Transverse colon (tissue), 4 donors: ENCODE measurements around the gene SEMA5B. TPM values are rescaled to one million over a fixed set of nuclear protein-coding genes. Genes with fewer than 3 reads are reported as not detected.

ENCODE experiments used
- DNase-seq: peaks from one replicate; pipeline ENCODE4 v3.0.0-alpha.2; 2019
- H3K27ac ChIP-seq, 4 donors: fragments of 200-600 bp; sonication (generic); 2 replicates each; pipeline ENCODE4 v1.5.1; 2016 to 2018; ENCODE audit warnings: inconsistent platforms in 4 of 4
- H3K27me3 ChIP-seq: fragments of 200-600 bp; sonication (generic); 2 replicates; pipeline ENCODE4 v1.5.1; 2017; ENCODE audit warnings: inconsistent platforms
- H3K36me3 ChIP-seq, 4 donors: fragments of 200-600 bp; sonication (generic); 2 replicates each; pipeline ENCODE4 v1.5.1; 2017 to 2019; ENCODE audit warnings: inconsistent platforms in 4 of 4
- H3K4me1 ChIP-seq, 4 donors: fragments of 200-600 bp; sonication (generic); 2 replicates each; pipeline ENCODE4 v1.5.1; 2017 to 2020; ENCODE audit warnings: inconsistent platforms in 4 of 4
- H3K4me3 ChIP-seq, 4 donors: fragments of 200-600 bp; sonication (generic); 1 replicate in 1 of 4; 2 replicates in 3 of 4; pipeline versions ENCODE4 v1.5.1 to v1.6.1; 2017 to 2019; ENCODE audit warnings: inconsistent platforms in 4 of 4
- H3K9me3 ChIP-seq, 2 donors: fragments of 200-600 bp; sonication (generic); 2 replicates each; pipeline ENCODE4 v1.5.1; 2017 to 2019; ENCODE audit warnings: inconsistent platforms in 2 of 2
- EP300 ChIP-seq: sonication (generic); formaldehyde crosslinking; IDR thresholded peaks from one replicate; pipeline ENCODE4 v1.6.1; 2017; ENCODE audit warnings: antibody characterized with exemption, low read depth
- POLR2A ChIP-seq: fragments of 450-650 bp; IDR thresholded peaks from one replicate; pipeline ENCODE4 v1.6.1; 2016; ENCODE audit warnings: antibody characterized with exemption, mild to moderate bottlenecking, moderate library complexity
- POLR2AphosphoS5 ChIP-seq, 3 donors: sonication (generic); formaldehyde crosslinking; IDR thresholded peaks; one replicate each; pipeline ENCODE4 v1.6.1; 2016; ENCODE audit warnings: antibody characterized with exemption in 3 of 3
- WGBS, 2 donors: methylation state at CpG; one replicate each; pipeline ENCODE4 v1.1.5; 2018; ENCODE audit warnings: low coverage in 1 of 2; 5-methylcytosine and 5-hydroxymethylcytosine counted together
- in situ Hi-C, 4 donors: fragments of 200-750 bp; cut with MboI; loops; one replicate each; pipeline versions ENCODE4 v1.15.0 to v1.15.1; 2017; ENCODE audit warnings: low sequenced_read_pairs in 3 of 4, low pct_ligation_motif_present in 1 of 4, low pct_unique_long_range_greater_than_20kb in 1 of 4
- intact Hi-C: fragments of 100-400 bp; cut with DNase I; formaldehyde crosslinking; loops from one replicate; pipeline ENCODE4 v1.15.1; 2023; ENCODE audit warnings: low total_unique reads
- total RNA-seq, 4 donors: library from RNA; depleted of rRNA; stranded (reverse); fragments of >200 nt; gene quantifications; one replicate each; pipeline ENCODE4 v1.1.0, GENCODE V29; 2016
- TF ChIP-seq, protein P1 (sequence below), 5 experiments: fragments of 200-600 bp in 3 of 5; fragments of 450-650 bp in 2 of 5; sonication (generic) in 3 of 5; IDR thresholded peaks; 1 replicate in 2 of 5; 2 replicates in 3 of 5; pipeline ENCODE4 v1.5.1; 2016 to 2017; ENCODE audit warnings: antibody characterized with exemption in 5 of 5, inconsistent platforms in 3 of 5, mild to moderate bottlenecking in 2 of 5, moderate library complexity in 1 of 5

Gene SEMA5B
- total RNA-seq, 4 donors from 2014 or later = 0.16 to 1.4 (median 0.27) TPM; not detected in 1

DNA sequence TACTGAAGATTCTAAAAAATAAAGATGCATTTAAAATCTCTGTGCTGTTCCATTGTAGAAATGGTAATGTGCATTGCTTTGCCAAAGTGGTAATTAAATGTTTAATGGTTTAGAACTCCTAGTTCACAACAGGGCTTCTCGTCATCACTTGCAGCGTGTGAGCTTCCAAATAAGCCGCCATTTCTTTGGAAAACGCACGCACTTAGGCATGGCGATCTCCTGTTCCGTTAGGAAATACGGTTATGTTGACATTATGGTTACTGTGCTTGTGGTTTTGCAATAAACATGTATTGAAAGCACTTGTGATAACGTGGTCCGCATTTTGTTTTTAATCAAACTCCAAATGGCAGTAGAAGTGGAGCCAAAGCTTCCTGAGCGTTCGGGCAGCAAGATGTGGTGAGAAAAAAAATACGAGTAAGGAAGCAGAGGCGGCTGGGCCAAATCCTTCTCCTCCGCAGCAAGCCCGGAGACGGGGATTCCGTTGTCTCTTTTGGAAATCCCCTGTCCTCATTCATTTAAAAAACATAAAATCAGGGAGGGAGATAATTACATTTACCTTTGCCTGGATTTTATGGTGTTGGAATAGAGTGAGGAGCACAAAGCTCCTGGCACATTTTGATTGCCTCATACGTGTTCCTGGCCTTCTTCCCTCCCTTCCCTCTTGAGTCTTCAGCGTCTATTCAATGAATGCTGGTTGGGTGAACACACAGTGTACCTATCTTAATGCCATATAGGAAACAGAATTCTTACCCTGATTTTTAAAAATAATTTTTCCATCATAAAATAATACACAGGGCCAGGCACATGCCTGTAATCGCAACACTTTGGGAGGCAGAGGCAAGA lies 135.2 kb downstream of the SEMA5B start:
- Histone ChIP-seq H3K27me3 (no peaks in the 10 kb centered on the region), H3K9me3 (no peaks in the 10 kb centered on the region), H3K4me3 (no peak overlapping the region), H3K4me1 (peaks cover 0 to 12% (median 0%) of the 10 kb centered on the region in 4 donors), H3K27ac (no peak overlapping the region), H3K36me3 (no peaks in the 10 kb centered on the region)
- in situ Hi-C loops = no loop called here
- 85 to 86% methylated on average over 17 to 21 of the region's 21 CpGs for WGBS, 2 donors
- no peak for DNase-seq
- TF ChIP-seq, protein P1, sequence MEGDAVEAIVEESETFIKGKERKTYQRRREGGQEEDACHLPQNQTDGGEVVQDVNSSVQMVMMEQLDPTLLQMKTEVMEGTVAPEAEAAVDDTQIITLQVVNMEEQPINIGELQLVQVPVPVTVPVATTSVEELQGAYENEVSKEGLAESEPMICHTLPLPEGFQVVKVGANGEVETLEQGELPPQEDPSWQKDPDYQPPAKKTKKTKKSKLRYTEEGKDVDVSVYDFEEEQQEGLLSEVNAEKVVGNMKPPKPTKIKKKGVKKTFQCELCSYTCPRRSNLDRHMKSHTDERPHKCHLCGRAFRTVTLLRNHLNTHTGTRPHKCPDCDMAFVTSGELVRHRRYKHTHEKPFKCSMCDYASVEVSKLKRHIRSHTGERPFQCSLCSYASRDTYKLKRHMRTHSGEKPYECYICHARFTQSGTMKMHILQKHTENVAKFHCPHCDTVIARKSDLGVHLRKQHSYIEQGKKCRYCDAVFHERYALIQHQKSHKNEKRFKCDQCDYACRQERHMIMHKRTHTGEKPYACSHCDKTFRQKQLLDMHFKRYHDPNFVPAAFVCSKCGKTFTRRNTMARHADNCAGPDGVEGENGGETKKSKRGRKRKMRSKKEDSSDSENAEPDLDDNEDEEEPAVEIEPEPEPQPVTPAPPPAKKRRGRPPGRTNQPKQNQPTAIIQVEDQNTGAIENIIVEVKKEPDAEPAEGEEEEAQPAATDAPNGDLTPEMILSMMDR (IDR thresholded peaks at IDR 0.05) = no peak
- no peak for TF ChIP-seq POLR2A
- TF ChIP-seq EP300 = no peak
- no peak for TF ChIP-seq POLR2AphosphoS5 (IDR thresholded peaks at IDR 0.05)
- intact Hi-C loops = no loop called here

DNA sequence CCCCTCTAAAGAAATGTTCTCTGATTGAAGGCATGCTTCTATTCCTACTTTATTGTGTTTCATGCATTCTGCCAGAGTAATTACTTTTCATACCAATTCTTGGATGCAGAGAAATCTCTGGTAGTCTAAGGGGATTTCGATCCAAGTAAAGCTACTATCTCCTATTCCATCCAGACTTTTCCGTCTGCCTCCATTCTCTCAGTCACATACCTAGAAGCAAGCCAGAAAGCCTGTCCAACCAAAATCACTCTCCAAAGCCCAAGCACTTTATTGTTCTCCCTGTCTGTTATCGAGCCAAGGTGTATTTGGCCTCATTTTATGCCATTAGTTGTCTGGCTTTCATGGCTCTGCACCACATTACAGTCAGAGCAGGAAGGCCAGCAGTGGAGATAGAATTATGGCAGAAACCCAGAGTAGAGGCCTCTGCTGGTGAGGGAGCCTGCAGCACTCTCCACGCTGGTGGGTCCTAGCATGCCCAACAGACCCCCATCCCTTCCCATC lies 136.8 kb downstream of the SEMA5B start:
- Histone ChIP-seq H3K36me3 (no peaks in the 10 kb centered on the region), H3K4me3 (no peak overlapping the region), H3K4me1 (peaks cover 0 to 12% (median 0%) of the 10 kb centered on the region in 4 donors), H3K27me3 (no peaks in the 10 kb centered on the region), H3K27ac (no peak overlapping the region), H3K9me3 (no peaks in the 10 kb centered on the region)
- in situ Hi-C loops = no loop called here
- TF ChIP-seq POLR2AphosphoS5 (IDR thresholded peaks at IDR 0.05) (no peak), EP300 (no peak), POLR2A (no peak)
- TF ChIP-seq, protein P1 (IDR thresholded peaks at IDR 0.05) = no peak
- DNase-seq = no peak
- WGBS, 2 donors = 79 to 85% methylated on average over 3 to 4 of the region's 4 CpGs
- intact Hi-C loops = no loop called here

DNA sequence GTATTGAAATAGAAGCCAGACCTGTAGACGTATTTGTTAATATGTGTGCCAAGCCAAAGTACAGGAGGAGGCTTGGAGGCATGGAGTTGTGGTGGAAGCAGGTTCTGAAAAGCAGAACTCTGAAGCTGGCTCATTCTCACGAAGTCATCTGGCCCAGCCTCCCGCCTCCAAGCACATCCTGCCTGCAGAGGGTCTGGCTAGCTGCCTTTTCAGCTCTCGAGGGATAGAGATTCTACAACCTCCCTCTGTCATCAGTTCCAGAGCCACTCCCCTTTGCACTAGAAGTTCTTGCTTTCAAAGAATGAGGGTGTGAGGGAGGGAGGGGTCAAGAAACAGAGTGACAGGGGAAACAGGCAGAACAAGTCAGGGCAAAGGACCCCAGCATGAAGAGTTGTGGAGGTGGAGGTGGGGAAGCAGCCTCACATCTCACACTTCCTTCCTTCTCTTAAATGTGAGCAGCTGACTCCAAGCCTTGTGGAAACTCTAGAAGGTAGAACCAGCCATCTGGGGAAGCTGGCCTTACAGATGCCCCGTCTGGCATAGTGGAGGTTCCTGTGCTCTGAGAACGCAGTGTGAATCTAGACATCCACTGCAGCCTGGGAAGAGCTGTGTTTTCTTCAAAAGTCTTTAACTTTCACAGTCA lies 137.4 kb downstream of the SEMA5B start:
- Histone ChIP-seq H3K27ac (no peak overlapping the region), H3K27me3 (no peaks in the 10 kb centered on the region), H3K4me3 (no peak overlapping the region), H3K4me1 (peaks cover 0 to 12% (median 0%) of the 10 kb centered on the region in 4 donors), H3K36me3 (no peaks in the 10 kb centered on the region), H3K9me3 (no peaks in the 10 kb centered on the region)
- in situ Hi-C loops (no loop called here), intact Hi-C loops (no loop called here)
- TF ChIP-seq, protein P1 (IDR thresholded peaks at IDR 0.05) = no peak
- TF ChIP-seq POLR2A (no peak), EP300 (no peak), POLR2AphosphoS5 (IDR thresholded peaks at IDR 0.05) (no peak)
- peak; percentile 16 for DNase-seq
- 0 to 43% methylated on average over 1 to 6 of the region's 6 CpGs for WGBS, 2 donors

DNA sequence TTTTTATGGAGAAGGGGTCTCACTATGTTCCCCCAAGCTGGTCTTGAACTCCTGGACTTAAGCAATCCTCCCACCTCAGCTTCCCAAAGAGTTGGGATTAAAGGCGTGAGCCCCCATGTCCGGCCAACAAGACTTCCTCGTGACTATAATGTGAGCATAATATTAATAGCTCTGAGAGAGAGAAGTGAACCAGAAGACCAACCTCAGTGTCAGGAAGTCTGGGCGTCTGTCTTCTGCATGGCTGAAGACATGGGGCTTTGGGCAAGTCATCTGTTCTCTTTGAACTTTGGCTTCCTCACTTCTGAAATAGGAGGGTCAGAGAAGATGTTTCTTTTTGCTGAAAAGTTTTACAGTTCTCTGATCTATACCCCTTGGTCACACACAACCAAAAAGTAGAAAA lies 140.6 kb downstream of the SEMA5B start:
- Histone ChIP-seq H3K9me3 (no peaks in the 10 kb centered on the region), H3K4me1 (peaks cover 0 to 12% (median 0%) of the 10 kb centered on the region in 4 donors), H3K4me3 (no peak overlapping the region), H3K27ac (no peak overlapping the region), H3K36me3 (no peaks in the 10 kb centered on the region), H3K27me3 (no peaks in the 10 kb centered on the region)
- in situ Hi-C loops (no loop called here), intact Hi-C loops (no loop called here)
- DNase-seq = no peak
- WGBS, 2 donors = 74 to 84% methylated on average over 4 of the region's 4 CpGs
- TF ChIP-seq EP300 (no peak), POLR2A (no peak)
